Measurements from ENCODE around the gene MCF2L2. TPM values are rescaled to one million over a fixed set of nuclear protein-coding genes. Genes with fewer than 3 reads are reported as not detected.
A peak's percentile ranks its signal among the peaks of the same experiment; 100 is the strongest.

Gene MCF2L2
- total and polyA plus RNA-seq, 9 of the 15 experiments (the other 6 are each of a cell fraction or from before 2014, with no cell fraction given) = 0.56 to 4.2 (median 3.0) TPM

DNA sequence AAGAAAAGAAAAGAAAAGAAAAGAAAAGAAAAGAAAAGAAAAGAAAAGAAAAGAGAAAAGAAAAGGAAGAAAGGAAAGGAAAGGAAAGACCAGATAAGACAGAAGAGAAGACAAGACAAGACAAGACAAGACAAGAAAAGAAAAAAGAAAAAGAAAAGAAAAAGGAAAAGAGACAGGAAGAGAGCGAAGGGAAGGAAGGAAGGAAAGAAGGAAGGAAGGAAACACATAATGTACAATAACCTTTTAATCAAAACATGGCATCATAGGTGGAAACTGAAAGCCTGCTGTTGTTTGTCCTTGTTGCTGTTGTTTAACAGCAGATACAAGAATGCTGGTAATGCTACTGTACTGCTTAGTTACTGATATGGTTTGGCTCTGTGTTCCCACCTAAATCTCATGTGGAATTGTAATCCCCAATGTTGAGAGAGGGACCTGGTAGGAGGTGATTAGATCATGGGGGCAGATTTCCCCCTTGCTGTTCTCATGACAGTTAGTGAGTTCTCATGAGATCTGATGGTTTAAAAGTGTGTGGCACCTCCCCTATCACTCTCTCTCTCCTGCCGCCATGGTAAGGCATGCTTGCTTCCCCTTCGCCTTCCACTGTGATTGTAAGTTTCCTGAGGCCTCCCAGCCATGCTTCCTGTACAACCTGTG is 67.3 kb downstream of the MCF2L2 start (continued):
- TF ChIP-seq SMARCA5 (IDR thresholded peaks at IDR 0.05) = peak; percentile 80; the same call in 1 of the 2 replicates
- TF ChIP-seq, protein P1, sequence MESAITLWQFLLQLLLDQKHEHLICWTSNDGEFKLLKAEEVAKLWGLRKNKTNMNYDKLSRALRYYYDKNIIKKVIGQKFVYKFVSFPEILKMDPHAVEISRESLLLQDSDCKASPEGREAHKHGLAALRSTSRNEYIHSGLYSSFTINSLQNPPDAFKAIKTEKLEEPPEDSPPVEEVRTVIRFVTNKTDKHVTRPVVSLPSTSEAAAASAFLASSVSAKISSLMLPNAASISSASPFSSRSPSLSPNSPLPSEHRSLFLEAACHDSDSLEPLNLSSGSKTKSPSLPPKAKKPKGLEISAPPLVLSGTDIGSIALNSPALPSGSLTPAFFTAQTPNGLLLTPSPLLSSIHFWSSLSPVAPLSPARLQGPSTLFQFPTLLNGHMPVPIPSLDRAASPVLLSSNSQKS (CRISPR knock-in tag; IDR thresholded peaks at IDR 0.05) = no peak
- TF ChIP-seq ZKSCAN3 (CRISPR knock-in tag; IDR thresholded peaks at IDR 0.05) = no peak
- TF ChIP-seq CBFA2T2 (conservative IDR thresholded peaks at IDR 0.05) = peak; percentile 91
- TF ChIP-seq ELF1 (tag; IDR thresholded peaks at IDR 0.05) = peak; percentile 42; the same call in 1 of the 2 replicates
- no peak for TF ChIP-seq TCFL5 (CRISPR knock-in tag; conservative IDR thresholded peaks at IDR 0.05)
- no peak for TF ChIP-seq TAF9B (IDR thresholded peaks at IDR 0.05; ENCODE audit: partially characterized antibody)
- TF ChIP-seq ZSCAN29 (IDR thresholded peaks at IDR 0.05) = no peak
- TF ChIP-seq, protein P2, sequence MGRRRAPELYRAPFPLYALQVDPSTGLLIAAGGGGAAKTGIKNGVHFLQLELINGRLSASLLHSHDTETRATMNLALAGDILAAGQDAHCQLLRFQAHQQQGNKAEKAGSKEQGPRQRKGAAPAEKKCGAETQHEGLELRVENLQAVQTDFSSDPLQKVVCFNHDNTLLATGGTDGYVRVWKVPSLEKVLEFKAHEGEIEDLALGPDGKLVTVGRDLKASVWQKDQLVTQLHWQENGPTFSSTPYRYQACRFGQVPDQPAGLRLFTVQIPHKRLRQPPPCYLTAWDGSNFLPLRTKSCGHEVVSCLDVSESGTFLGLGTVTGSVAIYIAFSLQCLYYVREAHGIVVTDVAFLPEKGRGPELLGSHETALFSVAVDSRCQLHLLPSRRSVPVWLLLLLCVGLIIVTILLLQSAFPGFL (CRISPR knock-in tag; IDR thresholded peaks at IDR 0.05) = no peak
- no peak for TF ChIP-seq HIVEP1 (CRISPR knock-in tag; IDR thresholded peaks at IDR 0.05)
- TF ChIP-seq, protein P3, sequence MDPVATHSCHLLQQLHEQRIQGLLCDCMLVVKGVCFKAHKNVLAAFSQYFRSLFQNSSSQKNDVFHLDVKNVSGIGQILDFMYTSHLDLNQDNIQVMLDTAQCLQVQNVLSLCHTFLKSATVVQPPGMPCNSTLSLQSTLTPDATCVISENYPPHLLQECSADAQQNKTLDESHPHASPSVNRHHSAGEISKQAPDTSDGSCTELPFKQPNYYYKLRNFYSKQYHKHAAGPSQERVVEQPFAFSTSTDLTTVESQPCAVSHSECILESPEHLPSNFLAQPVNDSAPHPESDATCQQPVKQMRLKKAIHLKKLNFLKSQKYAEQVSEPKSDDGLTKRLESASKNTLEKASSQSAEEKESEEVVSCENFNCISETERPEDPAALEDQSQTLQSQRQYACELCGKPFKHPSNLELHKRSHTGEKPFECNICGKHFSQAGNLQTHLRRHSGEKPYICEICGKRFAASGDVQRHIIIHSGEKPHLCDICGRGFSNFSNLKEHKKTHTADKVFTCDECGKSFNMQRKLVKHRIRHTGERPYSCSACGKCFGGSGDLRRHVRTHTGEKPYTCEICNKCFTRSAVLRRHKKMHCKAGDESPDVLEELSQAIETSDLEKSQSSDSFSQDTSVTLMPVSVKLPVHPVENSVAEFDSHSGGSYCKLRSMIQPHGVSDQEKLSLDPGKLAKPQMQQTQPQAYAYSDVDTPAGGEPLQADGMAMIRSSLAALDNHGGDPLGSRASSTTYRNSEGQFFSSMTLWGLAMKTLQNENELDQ (CRISPR knock-in tag; IDR thresholded peaks at IDR 0.05; ENCODE audit: borderline replicate concordance) = no peak
- TF ChIP-seq MEF2A (IDR thresholded peaks at IDR 0.05; ENCODE audit: control insufficient read depth, low read depth, low read length) = no peak
- TF ChIP-seq, protein P4, sequence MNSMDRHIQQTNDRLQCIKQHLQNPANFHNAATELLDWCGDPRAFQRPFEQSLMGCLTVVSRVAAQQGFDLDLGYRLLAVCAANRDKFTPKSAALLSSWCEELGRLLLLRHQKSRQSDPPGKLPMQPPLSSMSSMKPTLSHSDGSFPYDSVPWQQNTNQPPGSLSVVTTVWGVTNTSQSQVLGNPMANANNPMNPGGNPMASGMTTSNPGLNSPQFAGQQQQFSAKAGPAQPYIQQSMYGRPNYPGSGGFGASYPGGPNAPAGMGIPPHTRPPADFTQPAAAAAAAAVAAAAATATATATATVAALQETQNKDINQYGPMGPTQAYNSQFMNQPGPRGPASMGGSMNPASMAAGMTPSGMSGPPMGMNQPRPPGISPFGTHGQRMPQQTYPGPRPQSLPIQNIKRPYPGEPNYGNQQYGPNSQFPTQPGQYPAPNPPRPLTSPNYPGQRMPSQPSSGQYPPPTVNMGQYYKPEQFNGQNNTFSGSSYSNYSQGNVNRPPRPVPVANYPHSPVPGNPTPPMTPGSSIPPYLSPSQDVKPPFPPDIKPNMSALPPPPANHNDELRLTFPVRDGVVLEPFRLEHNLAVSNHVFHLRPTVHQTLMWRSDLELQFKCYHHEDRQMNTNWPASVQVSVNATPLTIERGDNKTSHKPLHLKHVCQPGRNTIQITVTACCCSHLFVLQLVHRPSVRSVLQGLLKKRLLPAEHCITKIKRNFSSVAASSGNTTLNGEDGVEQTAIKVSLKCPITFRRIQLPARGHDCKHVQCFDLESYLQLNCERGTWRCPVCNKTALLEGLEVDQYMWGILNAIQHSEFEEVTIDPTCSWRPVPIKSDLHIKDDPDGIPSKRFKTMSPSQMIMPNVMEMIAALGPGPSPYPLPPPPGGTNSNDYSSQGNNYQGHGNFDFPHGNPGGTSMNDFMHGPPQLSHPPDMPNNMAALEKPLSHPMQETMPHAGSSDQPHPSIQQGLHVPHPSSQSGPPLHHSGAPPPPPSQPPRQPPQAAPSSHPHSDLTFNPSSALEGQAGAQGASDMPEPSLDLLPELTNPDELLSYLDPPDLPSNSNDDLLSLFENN (IDR thresholded peaks at IDR 0.05; ENCODE audit: low read depth in 2 of 2, low read length in 2 of 2) = peak in 1 of 2 experiments; percentile 76; a peak in 1 of 4 replicates
- TF ChIP-seq, protein P5, sequence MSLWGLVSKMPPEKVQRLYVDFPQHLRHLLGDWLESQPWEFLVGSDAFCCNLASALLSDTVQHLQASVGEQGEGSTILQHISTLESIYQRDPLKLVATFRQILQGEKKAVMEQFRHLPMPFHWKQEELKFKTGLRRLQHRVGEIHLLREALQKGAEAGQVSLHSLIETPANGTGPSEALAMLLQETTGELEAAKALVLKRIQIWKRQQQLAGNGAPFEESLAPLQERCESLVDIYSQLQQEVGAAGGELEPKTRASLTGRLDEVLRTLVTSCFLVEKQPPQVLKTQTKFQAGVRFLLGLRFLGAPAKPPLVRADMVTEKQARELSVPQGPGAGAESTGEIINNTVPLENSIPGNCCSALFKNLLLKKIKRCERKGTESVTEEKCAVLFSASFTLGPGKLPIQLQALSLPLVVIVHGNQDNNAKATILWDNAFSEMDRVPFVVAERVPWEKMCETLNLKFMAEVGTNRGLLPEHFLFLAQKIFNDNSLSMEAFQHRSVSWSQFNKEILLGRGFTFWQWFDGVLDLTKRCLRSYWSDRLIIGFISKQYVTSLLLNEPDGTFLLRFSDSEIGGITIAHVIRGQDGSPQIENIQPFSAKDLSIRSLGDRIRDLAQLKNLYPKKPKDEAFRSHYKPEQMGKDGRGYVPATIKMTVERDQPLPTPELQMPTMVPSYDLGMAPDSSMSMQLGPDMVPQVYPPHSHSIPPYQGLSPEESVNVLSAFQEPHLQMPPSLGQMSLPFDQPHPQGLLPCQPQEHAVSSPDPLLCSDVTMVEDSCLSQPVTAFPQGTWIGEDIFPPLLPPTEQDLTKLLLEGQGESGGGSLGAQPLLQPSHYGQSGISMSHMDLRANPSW (CRISPR knock-in tag; IDR thresholded peaks at IDR 0.05) = no peak
- no peak for TF ChIP-seq PRMT5 (CRISPR knock-in tag; IDR thresholded peaks at IDR 0.05)
